Brain microvascular endothelial cell (primary cell): Measurements from ENCODE around the gene DDX1.

Source experiments
- DNase-seq: peaks from one replicate; pipeline ENCODE4 v3.0.0-alpha.2; 2020
- H3K27ac ChIP-seq: fragments of 250-450 bp; sonication (Bioruptor Pico); 2 replicates; pipeline ENCODE4 v1.5.1; 2020; ENCODE audit warnings: mild to moderate bottlenecking, moderate library complexity
- H3K27me3 ChIP-seq: fragments of 250-450 bp; sonication (Bioruptor Pico); replicated peaks from 2 replicates; pipeline ENCODE4 v1.5.1; 2020; ENCODE audit warnings: mild to moderate bottlenecking
- H3K36me3 ChIP-seq: fragments of 250-450 bp; sonication (Bioruptor Pico); replicated peaks from 2 replicates; pipeline ENCODE4 v1.5.1; 2020; ENCODE audit warnings: mild to moderate bottlenecking
- H3K4me3 ChIP-seq: 2 replicates; pipeline ENCODE4 v1.5.1; 2011; ENCODE audit warnings: low read depth, mild to moderate bottlenecking, control low read depth, low read length, moderate library complexity
- CTCF ChIP-seq: IDR thresholded peaks from 2 replicates; pipeline ENCODE4 v1.5.1; 2011; ENCODE audit warnings: low read depth, mild to moderate bottlenecking, moderate library complexity, low read length, control low read depth, inconsistent platforms; ENCODE audit errors: missing control alignments
- in situ Hi-C: cut with HindIII; loops from 2 replicates; pipeline ENCODE4 v1.10.0; 2017; ENCODE audit warnings: low sequenced_read_pairs, low pct_ligation_motif_present

The DDX1 gene

GRCh38 chr2:15634846-15635490 lies 43.3 kb downstream of the DDX1 start:
- no peak overlapping the region for H3K4me3 ChIP-seq
- in situ Hi-C loops = no loop called here
- peaks cover 46% of the 10 kb centered on the region for H3K36me3 ChIP-seq
- DNase-seq = no peak
- TF ChIP-seq CTCF = no peak
- no peaks in the 10 kb centered on the region for H3K27me3 ChIP-seq
- H3K27ac ChIP-seq = no peak overlapping the region

- Histone ChIP-seq H3K27me3 (no peaks in the 10 kb centered on the region), H3K27ac (no peak overlapping the region), H3K4me3 (no peak overlapping the region), H3K36me3 (peaks cover 26% of the 10 kb centered on the region)
- DNase-seq = peak; percentile 73
- peak; percentile 86 for TF ChIP-seq CTCF
- in situ Hi-C loops = no loop called here
These were observed 45.5 kb downstream of the DDX1 start for GRCh38 chr2:15636972-15637785.

- peak overlapping the region; percentile 14 for H3K27ac ChIP-seq
- DNase-seq = peak; percentile 57
- no peaks in the 10 kb centered on the region for H3K27me3 ChIP-seq
- peaks cover 12% of the 10 kb centered on the region for H3K36me3 ChIP-seq
- in situ Hi-C loops = no loop called here
- H3K4me3 ChIP-seq = no peak overlapping the region
- TF ChIP-seq CTCF = no peak
These were observed 47.1 kb downstream of the DDX1 start for GRCh38 chr2:15638720-15639119.

GRCh38 chr2:15639323-15640251 lies 47.9 kb downstream of the DDX1 start:
- Histone ChIP-seq H3K27me3 (no peaks in the 10 kb centered on the region), H3K27ac (peak overlapping the region; percentile 14), H3K36me3 (peaks cover 3% of the 10 kb centered on the region), H3K4me3 (no peak overlapping the region)
- DNase-seq = no peak
- in situ Hi-C loops = no loop called here
- TF ChIP-seq CTCF = no peak

GRCh38 chr2:15640261-15640711 lies 48.6 kb downstream of the DDX1 start:
- no peak for TF ChIP-seq CTCF
- peak; percentile 88 for DNase-seq
- in situ Hi-C loops = no loop called here
- H3K27me3 ChIP-seq = no peaks in the 10 kb centered on the region
- H3K36me3 ChIP-seq = peaks cover 3% of the 10 kb centered on the region
- no peak overlapping the region for H3K27ac ChIP-seq
- H3K4me3 ChIP-seq = no peak overlapping the region
